ENCODE results near the gene TMC4. TPM values are rescaled to one million over a fixed set of nuclear protein-coding genes. Genes with fewer than 3 reads are reported as not detected.

Gene TMC4
- polyA plus RNA-seq, 1 of the 3 experiments (the other 2 are of a cell fraction) = 2.8 TPM

DNA sequence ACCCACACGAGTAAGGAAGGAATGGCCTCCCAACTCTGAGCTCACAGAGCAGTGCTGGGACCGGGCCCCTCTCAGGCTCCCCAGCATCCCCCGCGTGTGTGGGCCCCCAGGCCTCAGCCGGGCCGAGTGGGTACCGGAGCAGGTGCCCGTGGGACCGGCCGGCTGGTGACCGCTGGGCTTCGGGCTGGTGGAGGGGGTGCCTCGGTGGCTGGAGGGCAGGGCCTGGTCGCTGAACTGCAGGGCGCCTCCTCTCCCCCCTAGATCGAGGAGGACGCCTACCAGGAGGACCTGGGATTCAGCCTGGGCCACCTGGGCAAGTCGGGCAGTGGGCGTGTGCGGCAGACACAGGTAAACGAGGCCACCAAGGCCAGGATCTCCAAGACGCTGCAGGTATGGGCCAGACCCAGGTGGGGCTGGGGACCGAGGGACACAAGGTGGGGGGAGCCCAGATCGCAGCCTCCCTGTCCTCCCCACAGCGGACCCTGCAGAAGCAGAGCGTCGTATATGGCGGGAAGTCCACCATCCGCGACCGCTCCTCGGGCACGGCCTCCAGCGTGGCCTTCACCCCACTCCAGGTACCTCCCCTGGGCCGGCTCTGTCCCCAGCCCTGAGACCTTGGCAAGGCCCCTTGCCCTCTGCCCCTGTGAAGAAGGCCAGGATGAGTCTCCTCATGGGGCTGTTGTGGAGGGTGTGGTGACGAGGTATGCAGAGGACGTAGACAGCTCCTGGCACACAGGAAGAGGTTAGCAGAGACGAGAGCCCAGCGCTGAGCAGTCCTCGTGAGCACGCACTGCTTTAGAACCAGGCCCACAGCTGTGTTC is 44.0 kb downstream of the TMC4 start (continued):
- TF ChIP-seq, protein P1, sequence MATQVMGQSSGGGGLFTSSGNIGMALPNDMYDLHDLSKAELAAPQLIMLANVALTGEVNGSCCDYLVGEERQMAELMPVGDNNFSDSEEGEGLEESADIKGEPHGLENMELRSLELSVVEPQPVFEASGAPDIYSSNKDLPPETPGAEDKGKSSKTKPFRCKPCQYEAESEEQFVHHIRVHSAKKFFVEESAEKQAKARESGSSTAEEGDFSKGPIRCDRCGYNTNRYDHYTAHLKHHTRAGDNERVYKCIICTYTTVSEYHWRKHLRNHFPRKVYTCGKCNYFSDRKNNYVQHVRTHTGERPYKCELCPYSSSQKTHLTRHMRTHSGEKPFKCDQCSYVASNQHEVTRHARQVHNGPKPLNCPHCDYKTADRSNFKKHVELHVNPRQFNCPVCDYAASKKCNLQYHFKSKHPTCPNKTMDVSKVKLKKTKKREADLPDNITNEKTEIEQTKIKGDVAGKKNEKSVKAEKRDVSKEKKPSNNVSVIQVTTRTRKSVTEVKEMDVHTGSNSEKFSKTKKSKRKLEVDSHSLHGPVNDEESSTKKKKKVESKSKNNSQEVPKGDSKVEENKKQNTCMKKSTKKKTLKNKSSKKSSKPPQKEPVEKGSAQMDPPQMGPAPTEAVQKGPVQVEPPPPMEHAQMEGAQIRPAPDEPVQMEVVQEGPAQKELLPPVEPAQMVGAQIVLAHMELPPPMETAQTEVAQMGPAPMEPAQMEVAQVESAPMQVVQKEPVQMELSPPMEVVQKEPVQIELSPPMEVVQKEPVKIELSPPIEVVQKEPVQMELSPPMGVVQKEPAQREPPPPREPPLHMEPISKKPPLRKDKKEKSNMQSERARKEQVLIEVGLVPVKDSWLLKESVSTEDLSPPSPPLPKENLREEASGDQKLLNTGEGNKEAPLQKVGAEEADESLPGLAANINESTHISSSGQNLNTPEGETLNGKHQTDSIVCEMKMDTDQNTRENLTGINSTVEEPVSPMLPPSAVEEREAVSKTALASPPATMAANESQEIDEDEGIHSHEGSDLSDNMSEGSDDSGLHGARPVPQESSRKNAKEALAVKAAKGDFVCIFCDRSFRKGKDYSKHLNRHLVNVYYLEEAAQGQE (IDR thresholded peaks at IDR 0.05; ENCODE audit: low read depth, low read length) = no peak
- TF ChIP-seq FOSL2 (IDR thresholded peaks at IDR 0.05; ENCODE audit: borderline replicate concordance, low read depth) (no peak), GATA2 (CRISPR knock-in tag; IDR thresholded peaks at IDR 0.05) (no peak), NFIC (IDR thresholded peaks at IDR 0.05; ENCODE audit: borderline replicate concordance) (no peak), EP300 (IDR thresholded peaks at IDR 0.05; ENCODE audit: borderline replicate concordance in 1 of 2, low read depth in 1 of 2, low read length in 1 of 2) (no peak), CHD2 (IDR thresholded peaks at IDR 0.05; ENCODE audit: low read length, partially characterized antibody) (no peak), FOXJ3 (CRISPR knock-in tag; IDR thresholded peaks at IDR 0.05) (no peak), SMC3 (IDR thresholded peaks at IDR 0.05; ENCODE audit: low read depth, low read length) (no peak), TAF1 (IDR thresholded peaks at IDR 0.05; ENCODE audit: borderline replicate concordance, low read depth, low read length) (no peak), RAD21 (IDR thresholded peaks at IDR 0.05; ENCODE audit: low read length) (no peak), YY1 (IDR thresholded peaks at IDR 0.05; ENCODE audit: low read depth) (no peak)
- TF ChIP-seq, protein P2, sequence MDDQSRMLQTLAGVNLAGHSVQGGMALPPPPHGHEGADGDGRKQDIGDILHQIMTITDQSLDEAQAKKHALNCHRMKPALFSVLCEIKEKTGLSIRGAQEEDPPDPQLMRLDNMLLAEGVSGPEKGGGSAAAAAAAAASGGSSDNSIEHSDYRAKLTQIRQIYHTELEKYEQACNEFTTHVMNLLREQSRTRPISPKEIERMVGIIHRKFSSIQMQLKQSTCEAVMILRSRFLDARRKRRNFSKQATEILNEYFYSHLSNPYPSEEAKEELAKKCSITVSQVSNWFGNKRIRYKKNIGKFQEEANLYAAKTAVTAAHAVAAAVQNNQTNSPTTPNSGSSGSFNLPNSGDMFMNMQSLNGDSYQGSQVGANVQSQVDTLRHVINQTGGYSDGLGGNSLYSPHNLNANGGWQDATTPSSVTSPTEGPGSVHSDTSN (IDR thresholded peaks at IDR 0.05) = no peak

DNA sequence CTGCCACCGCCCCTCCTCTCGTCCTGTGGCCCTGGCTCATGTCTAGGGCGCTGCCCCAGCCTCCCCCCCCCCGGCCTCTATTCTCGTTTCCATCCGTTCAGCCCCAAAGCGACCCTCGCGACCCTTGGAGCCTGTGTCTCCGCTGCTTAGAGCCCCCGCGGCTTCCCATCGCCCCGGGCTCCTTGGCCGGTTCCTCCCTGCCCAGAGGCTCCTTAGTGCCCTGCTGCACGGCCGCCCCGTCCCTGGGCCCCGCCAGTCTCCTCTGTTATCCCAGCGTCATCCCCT is 44.6 kb downstream of the TMC4 start:
- no peaks in the 10 kb centered on the region for H3K9me3 ChIP-seq
- H2AFZ ChIP-seq (ENCODE audit: low read depth) = no peak overlapping the region
- H3K4me2 ChIP-seq = no peak overlapping the region
- no peak overlapping the region for H3K9ac ChIP-seq
- POLR2A ChIA-PET = no interaction called here
- WGBS (ENCODE audit: low lambda C conversion rate) = 89% methylated on average over 19 of the region's 20 CpGs
- CTCF ChIA-PET = no interaction called here
- DNase-seq = no peak
- H3K36me3 ChIP-seq (replicated peaks in 1 of 2; ENCODE audit: control insufficient read depth in 1 of 2, insufficient read depth in 2 of 2, low read length in 1 of 2) = peaks cover 0 to 66% of the 10 kb centered on the region in 2 experiments
- H4K20me1 ChIP-seq (ENCODE audit: insufficient read depth) = no peaks in the 10 kb centered on the region
- no peaks in the 10 kb centered on the region for H3F3A ChIP-seq (replicated peaks; ENCODE audit: insufficient read depth)
- H3K27ac ChIP-seq (ENCODE audit: low read depth in 2 of 2, low read length in 1 of 2) = no peak overlapping the region
- H3K9me2 ChIP-seq = no peaks in the 10 kb centered on the region
- H3K27me3 ChIP-seq (ENCODE audit: insufficient read depth) = no peaks in the 10 kb centered on the region
- H3K4me1 ChIP-seq (ENCODE audit: control insufficient read depth in 1 of 2, insufficient read depth in 2 of 2, low read depth in 1 of 2, low read length in 1 of 2) = no peaks in the 10 kb centered on the region
- H3K4me3 ChIP-seq (ENCODE audit: low read depth in 2 of 2, low read length in 1 of 2) = no peak overlapping the region
- TF ChIP-seq RCOR1 (IDR thresholded peaks at IDR 0.05; ENCODE audit: low read length) = no peak
- TF ChIP-seq RFX5 (IDR thresholded peaks at IDR 0.05; ENCODE audit: low read length) = no peak
- no peak for TF ChIP-seq TAF1 (IDR thresholded peaks at IDR 0.05; ENCODE audit: borderline replicate concordance, low read depth, low read length)
- TF ChIP-seq, protein P3, sequence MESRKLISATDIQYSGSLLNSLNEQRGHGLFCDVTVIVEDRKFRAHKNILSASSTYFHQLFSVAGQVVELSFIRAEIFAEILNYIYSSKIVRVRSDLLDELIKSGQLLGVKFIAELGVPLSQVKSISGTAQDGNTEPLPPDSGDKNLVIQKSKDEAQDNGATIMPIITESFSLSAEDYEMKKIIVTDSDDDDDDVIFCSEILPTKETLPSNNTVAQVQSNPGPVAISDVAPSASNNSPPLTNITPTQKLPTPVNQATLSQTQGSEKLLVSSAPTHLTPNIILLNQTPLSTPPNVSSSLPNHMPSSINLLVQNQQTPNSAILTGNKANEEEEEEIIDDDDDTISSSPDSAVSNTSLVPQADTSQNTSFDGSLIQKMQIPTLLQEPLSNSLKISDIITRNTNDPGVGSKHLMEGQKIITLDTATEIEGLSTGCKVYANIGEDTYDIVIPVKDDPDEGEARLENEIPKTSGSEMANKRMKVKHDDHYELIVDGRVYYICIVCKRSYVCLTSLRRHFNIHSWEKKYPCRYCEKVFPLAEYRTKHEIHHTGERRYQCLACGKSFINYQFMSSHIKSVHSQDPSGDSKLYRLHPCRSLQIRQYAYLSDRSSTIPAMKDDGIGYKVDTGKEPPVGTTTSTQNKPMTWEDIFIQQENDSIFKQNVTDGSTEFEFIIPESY (IDR thresholded peaks at IDR 0.05; ENCODE audit: borderline replicate concordance, low read depth) = no peak
- TF ChIP-seq NFIC (IDR thresholded peaks at IDR 0.05; ENCODE audit: borderline replicate concordance) = no peak
- TF ChIP-seq MXI1 (IDR thresholded peaks at IDR 0.05; ENCODE audit: low read depth, low read length) = no peak
- TF ChIP-seq, protein P4, sequence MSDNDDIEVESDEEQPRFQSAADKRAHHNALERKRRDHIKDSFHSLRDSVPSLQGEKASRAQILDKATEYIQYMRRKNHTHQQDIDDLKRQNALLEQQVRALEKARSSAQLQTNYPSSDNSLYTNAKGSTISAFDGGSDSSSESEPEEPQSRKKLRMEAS (IDR thresholded peaks at IDR 0.05; ENCODE audit: low read depth) = no peak
- TF ChIP-seq, protein P5, sequence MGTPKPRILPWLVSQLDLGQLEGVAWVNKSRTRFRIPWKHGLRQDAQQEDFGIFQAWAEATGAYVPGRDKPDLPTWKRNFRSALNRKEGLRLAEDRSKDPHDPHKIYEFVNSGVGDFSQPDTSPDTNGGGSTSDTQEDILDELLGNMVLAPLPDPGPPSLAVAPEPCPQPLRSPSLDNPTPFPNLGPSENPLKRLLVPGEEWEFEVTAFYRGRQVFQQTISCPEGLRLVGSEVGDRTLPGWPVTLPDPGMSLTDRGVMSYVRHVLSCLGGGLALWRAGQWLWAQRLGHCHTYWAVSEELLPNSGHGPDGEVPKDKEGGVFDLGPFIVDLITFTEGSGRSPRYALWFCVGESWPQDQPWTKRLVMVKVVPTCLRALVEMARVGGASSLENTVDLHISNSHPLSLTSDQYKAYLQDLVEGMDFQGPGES (IDR thresholded peaks at IDR 0.05; ENCODE audit: low read depth, low read length) = no peak
- TF ChIP-seq, protein P2 (IDR thresholded peaks at IDR 0.05) = no peak
- no peaks in the 10 kb centered on the region for H3K79me2 ChIP-seq (ENCODE audit: insufficient read depth)

Data from SK-N-SH (cell line).